ENCODE data around the gene TRAM2.
A peak's percentile ranks its signal among the peaks of the same experiment; 100 is the strongest.

The TRAM2 gene

DNA sequence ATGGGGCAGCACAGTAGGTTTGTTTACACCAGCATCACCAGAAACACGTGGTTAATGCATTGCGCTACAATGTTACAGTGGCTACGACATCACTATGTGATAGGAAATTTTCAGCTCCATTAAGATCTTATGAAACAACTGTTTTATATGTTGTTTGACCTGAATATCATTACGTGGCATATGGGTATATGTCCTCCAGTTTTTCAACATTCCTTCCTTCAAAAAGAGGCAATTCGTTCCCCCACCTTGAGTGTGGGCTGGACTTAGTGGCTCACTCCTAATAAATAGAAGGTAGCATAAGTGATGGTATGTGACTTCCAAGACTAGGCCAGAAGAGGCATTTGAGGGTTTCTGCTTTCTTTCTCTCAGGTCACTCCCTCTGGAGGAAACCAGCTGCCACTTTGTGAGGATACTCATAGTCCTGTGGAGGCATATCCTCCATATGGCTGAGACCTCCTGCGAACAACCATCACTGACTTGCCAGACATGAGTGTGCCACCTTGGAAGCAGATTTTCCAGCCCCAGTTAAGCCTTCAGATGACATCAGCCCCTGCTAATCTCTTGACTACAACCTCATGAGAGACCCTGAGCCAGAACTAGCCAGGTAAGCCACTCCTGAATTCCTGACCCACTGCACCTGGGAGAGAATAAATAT lies 2.3 kb upstream of the TRAM2 start:
- no peak for DNase-seq
- no peaks in the 10 kb centered on the region for H3K9me3 ChIP-seq
- intact Hi-C loops (cut with DNase I; ENCODE audit: low total_unique reads), result loop anchor here (5.0 to 10.0 kb wide), 3 partner anchors 83 to 416 kb away; partner anchors contain the start of genes EFHC1 and GSTA4
- no peak overlapping the region for H3K4me3 ChIP-seq
- TF ChIP-seq, protein P1, sequence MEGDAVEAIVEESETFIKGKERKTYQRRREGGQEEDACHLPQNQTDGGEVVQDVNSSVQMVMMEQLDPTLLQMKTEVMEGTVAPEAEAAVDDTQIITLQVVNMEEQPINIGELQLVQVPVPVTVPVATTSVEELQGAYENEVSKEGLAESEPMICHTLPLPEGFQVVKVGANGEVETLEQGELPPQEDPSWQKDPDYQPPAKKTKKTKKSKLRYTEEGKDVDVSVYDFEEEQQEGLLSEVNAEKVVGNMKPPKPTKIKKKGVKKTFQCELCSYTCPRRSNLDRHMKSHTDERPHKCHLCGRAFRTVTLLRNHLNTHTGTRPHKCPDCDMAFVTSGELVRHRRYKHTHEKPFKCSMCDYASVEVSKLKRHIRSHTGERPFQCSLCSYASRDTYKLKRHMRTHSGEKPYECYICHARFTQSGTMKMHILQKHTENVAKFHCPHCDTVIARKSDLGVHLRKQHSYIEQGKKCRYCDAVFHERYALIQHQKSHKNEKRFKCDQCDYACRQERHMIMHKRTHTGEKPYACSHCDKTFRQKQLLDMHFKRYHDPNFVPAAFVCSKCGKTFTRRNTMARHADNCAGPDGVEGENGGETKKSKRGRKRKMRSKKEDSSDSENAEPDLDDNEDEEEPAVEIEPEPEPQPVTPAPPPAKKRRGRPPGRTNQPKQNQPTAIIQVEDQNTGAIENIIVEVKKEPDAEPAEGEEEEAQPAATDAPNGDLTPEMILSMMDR (IDR thresholded peaks at IDR 0.05), result no peak
- H3K27me3 ChIP-seq, result no peaks in the 10 kb centered on the region
- peaks cover 0 to 25% (median 16%) of the 10 kb centered on the region in 4 donors for H3K4me1 ChIP-seq
- H3K36me3 ChIP-seq, result peaks cover 0 to 11% (median 3%) of the 10 kb centered on the region in 3 donors
- no peak overlapping the region for H3K27ac ChIP-seq

DNA sequence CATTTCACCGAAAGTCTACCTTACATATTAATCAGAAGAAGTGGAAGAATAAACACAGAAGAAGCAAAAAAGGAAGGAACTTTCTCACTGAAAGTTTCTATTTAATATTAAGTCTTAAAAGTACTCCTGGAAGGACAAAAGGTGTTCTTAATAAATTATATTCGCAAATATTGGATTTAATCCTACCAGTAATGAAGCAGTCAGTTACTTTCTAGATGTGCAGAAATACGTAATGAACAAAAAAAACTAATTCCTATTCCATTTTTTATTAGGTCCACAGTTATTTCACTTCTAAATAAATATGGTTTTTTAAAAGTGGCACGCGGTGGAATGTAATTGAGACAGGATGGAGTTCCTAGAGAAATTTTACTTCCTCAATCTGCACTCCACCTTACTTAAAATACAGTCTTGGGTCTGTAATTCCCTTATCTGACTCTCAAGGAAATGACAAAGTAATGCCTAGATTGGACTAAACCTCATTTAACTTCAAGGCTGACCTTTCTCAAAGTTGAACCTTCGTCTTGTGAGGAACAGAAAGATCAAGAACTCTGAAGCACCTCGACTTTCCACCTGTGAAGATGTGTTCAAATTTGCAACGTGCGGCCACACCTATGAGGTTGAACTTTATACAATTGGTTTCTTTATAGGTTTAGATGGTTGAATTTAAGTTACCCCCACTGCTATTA lies 1.1 kb upstream of the TRAM2 start:
- intact Hi-C loops (cut with DNase I; ENCODE audit: low total_unique reads), result loop anchor here (2.0 to 10.0 kb wide), 4 partner anchors 21 to 417 kb away; partner anchors contain the start of genes EFHC1 and GSTA4
- H3K4me1 ChIP-seq, result peaks cover 0 to 38% (median 27%) of the 10 kb centered on the region in 4 donors

DNA sequence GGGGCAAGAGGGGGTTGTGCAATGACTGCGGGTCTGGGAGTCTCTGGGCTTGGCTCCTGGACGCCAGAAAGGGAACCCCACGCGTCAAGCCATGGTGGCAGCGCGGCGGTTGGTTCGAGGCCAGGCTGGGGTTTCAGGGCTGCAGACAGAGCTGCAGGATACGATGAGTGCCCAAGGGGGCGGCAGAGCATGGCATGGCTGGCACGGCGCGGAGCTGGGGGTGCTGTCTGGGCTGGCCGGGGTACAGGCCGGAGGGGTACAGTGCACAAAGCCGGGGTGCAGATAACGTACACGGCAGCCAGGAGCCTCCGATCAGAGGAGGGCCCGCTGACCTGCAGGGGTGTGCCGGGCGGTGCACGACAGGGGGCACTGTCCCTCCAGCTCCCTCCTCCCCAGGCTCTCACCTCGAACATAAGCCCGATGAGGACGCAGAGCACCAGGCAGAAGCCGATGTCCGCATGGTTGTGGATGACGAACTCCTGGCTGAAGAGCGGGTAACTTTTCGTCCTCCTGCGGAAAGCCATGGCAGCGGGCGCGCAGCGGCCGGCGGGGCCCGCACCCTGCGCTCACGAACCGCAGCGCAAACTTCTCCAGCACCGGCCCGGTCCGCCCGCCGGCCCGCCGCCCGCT lies 353 bp downstream of the TRAM2 start:
- intact Hi-C loops (cut with DNase I; ENCODE audit: low total_unique reads), result loop anchor here (2.0 to 10.0 kb wide), 4 partner anchors 22 to 418 kb away; partner anchors contain the start of genes EFHC1 and GSTA4
- TF ChIP-seq, protein P1 (IDR thresholded peaks at IDR 0.05), result peak; percentile 55 to 56
- DNase-seq, result peak; percentile 69 to 84
- no peaks in the 10 kb centered on the region for H3K36me3 ChIP-seq
- no peaks in the 10 kb centered on the region for H3K27me3 ChIP-seq
- H3K4me1 ChIP-seq, result peaks cover 0 to 52% (median 40%) of the 10 kb centered on the region in 4 donors
- no peaks in the 10 kb centered on the region for H3K9me3 ChIP-seq
- peak overlapping the region; percentile 98 to 99 for H3K27ac ChIP-seq
- peak overlapping the region; percentile 70 to 94 for H3K4me3 ChIP-seq

More for the DNA sequence above, 1.1 kb upstream of the TRAM2 start:
- Histone ChIP-seq H3K4me3 (peak overlapping the region; percentile 70 to 94), H3K36me3 (peaks cover 0 to 8% (median 3%) of the 10 kb centered on the region in 3 donors), H3K27me3 (no peaks in the 10 kb centered on the region), H3K9me3 (no peaks in the 10 kb centered on the region), H3K27ac (peak overlapping the region; percentile 98 to 99)
- TF ChIP-seq, protein P1 (IDR thresholded peaks at IDR 0.05), result no peak
- DNase-seq, result no peak

DNA sequence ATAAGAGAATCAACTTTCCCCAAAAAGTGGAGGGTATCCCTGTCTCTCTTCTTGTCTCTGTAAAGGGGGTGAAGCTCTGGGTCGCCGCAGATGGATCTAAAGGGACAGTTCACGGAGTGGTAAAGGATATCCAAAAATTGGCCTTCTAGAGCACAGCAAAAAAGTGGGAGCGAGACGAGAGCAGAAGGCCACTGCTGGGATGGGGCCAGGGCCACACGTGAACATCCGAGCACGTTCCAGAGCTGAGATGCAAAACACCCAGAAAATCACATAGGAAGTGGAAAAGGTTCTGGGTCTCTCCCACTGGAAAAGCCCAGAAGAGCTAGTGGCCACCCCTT lies 837 bp downstream of the TRAM2 start:
- TF ChIP-seq, protein P1 (IDR thresholded peaks at IDR 0.05), result no peak
- Histone ChIP-seq H3K4me3 (peak overlapping the region; percentile 70 to 94), H3K27me3 (no peaks in the 10 kb centered on the region), H3K36me3 (no peaks in the 10 kb centered on the region), H3K4me1 (peaks cover 0 to 56% (median 44%) of the 10 kb centered on the region in 4 donors), H3K9me3 (no peaks in the 10 kb centered on the region), H3K27ac (peak overlapping the region; percentile 98 to 99)
- no peak for DNase-seq
- intact Hi-C loops (cut with DNase I; ENCODE audit: low total_unique reads), result loop anchor here (2.0 to 10.0 kb wide), 4 partner anchors 23 to 419 kb away; partner anchors contain the start of genes EFHC1 and GSTA4

DNA sequence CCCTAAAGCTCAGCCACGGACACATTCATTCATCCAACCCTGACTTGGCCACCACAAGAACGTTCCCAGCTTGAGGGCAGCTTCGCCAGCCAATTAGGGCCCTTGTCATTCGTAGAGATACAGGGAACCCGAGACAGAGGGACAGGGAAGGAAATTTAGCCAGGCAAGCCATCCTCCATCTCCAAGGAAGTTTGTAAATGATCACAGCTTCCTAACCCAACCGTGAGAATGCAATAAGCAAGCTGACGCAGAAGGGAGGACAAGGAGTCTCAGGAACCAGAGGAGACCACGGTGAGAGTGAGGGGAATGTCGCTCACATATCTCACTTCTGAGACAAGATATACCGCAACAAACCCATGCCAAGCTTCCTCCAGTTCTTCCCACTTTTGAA lies 1.4 kb downstream of the TRAM2 start:
- Histone ChIP-seq H3K27ac (peak overlapping the region; percentile 98 to 99), H3K4me1 (peaks cover 0 to 62% (median 49%) of the 10 kb centered on the region in 4 donors), H3K9me3 (no peaks in the 10 kb centered on the region), H3K27me3 (no peaks in the 10 kb centered on the region), H3K4me3 (peak overlapping the region; percentile 70 to 94), H3K36me3 (no peaks in the 10 kb centered on the region)
- no peak for DNase-seq
- intact Hi-C loops (cut with DNase I; ENCODE audit: low total_unique reads), result loop anchor here (5.0 to 10.0 kb wide), 3 partner anchors 87 to 419 kb away; partner anchors contain the start of genes EFHC1 and GSTA4
- TF ChIP-seq, protein P1 (IDR thresholded peaks at IDR 0.05), result no peak

All from tibial artery (tissue), 4 donors.